Suprapubic skin (tissue), 4 donors: ENCODE results near the gene PLXNB1. TPM values are rescaled to one million over a fixed set of nuclear protein-coding genes. Genes with fewer than 3 reads are reported as not detected.
A peak's percentile ranks its signal among the peaks of the same experiment; 100 is the strongest.

Experiments used
- DNase-seq, 2 donors: peaks; one replicate each; pipeline ENCODE4 v3.0.0-alpha.2; 2019; ENCODE audit warnings: low spot score in 2 of 2
- H3K27ac ChIP-seq: fragments of 200-600 bp; sonication (generic); one replicate; pipeline ENCODE4 v1.5.1; 2019
- H3K27me3 ChIP-seq: fragments of 200-600 bp; sonication (generic); one replicate; pipeline ENCODE4 v1.5.1; 2019
- H3K36me3 ChIP-seq: fragments of 200-600 bp; sonication (generic); one replicate; pipeline ENCODE4 v1.5.1; 2019
- H3K4me1 ChIP-seq: fragments of 200-600 bp; sonication (generic); one replicate; pipeline ENCODE4 v1.5.1; 2019
- H3K4me3 ChIP-seq: fragments of 200-600 bp; sonication (generic); one replicate; pipeline ENCODE4 v1.5.1; 2019; ENCODE audit warnings: mild to moderate bottlenecking
- H3K9me3 ChIP-seq: fragments of 200-600 bp; sonication (generic); one replicate; pipeline ENCODE4 v1.5.1; 2019
- CTCF ChIP-seq, 2 donors: fragments of 200-600 bp in 1 of 2; fragments of 450-650 bp in 1 of 2; sonication (generic) in 1 of 2; IDR thresholded peaks; one replicate each; pipeline ENCODE4 v1.5.1; 2016 to 2019; ENCODE audit warnings: antibody characterized with exemption in 2 of 2, mild to moderate bottlenecking in 1 of 2, moderate library complexity in 1 of 2
- EP300 ChIP-seq: sonication (generic); formaldehyde crosslinking; IDR thresholded peaks from one replicate; pipeline ENCODE4 v1.6.1; 2017; ENCODE audit warnings: antibody characterized with exemption
- POLR2A ChIP-seq, 2 donors: fragments of 450-650 bp; IDR thresholded peaks; one replicate each; pipeline ENCODE4 v1.6.1; 2017; ENCODE audit warnings: antibody characterized with exemption in 2 of 2, mild to moderate bottlenecking in 2 of 2, moderate library complexity in 2 of 2
- POLR2AphosphoS5 ChIP-seq, 3 donors: sonication (generic); formaldehyde crosslinking; IDR thresholded peaks; one replicate each; pipeline ENCODE4 v1.6.1; 2017; ENCODE audit warnings: antibody characterized with exemption in 3 of 3
- WGBS: methylation state at CpG from one replicate; pipeline ENCODE4 v1.1.5; 2018; 5-methylcytosine and 5-hydroxymethylcytosine counted together
- total RNA-seq, 4 donors: library from RNA; depleted of rRNA; stranded (reverse); fragments of >200 nt; gene quantifications; one replicate each; pipeline ENCODE4 v1.1.0, GENCODE V29; 2016

Gene PLXNB1
- total RNA-seq, 4 donors from 2014 or later = 188 to 384 (median 220) TPM

GRCh38 chr3:48415251-48415953 is 14.5 kb downstream of the PLXNB1 start:
- 89% methylated on average over 14 of the region's 24 CpGs for WGBS
- Histone ChIP-seq H3K4me1 (peaks cover 19% of the 10 kb centered on the region), H3K36me3 (peaks cover 91% of the 10 kb centered on the region), H3K27me3 (no peaks in the 10 kb centered on the region), H3K27ac (no peak overlapping the region), H3K4me3 (no peak overlapping the region), H3K9me3 (no peaks in the 10 kb centered on the region)
- no peak for DNase-seq
- TF ChIP-seq EP300 = no peak
- no peak for TF ChIP-seq POLR2A (IDR thresholded peaks at IDR 0.05)
- TF ChIP-seq POLR2AphosphoS5 (IDR thresholded peaks at IDR 0.05) = no peak
- no peak for TF ChIP-seq CTCF (IDR thresholded peaks at IDR 0.05)

- H3K27ac ChIP-seq = no peak overlapping the region
- no peaks in the 10 kb centered on the region for H3K27me3 ChIP-seq
- 79% methylated on average over 14 of the region's 25 CpGs for WGBS
- H3K36me3 ChIP-seq = peaks cover 91% of the 10 kb centered on the region
- H3K4me1 ChIP-seq = peaks cover 19% of the 10 kb centered on the region
- no peak overlapping the region for H3K4me3 ChIP-seq
- peak; percentile 56 to 71 for DNase-seq
- no peaks in the 10 kb centered on the region for H3K9me3 ChIP-seq
- TF ChIP-seq POLR2A (IDR thresholded peaks at IDR 0.05) (no peak), CTCF (IDR thresholded peaks at IDR 0.05) (no peak), POLR2AphosphoS5 (IDR thresholded peaks at IDR 0.05) (no peak), EP300 (no peak)
Observed at GRCh38 chr3:48414376-48415250, 15.3 kb downstream of the PLXNB1 start.

GRCh38 chr3:48413611-48414010 is 16.3 kb downstream of the PLXNB1 start:
- WGBS = 76% methylated on average over 8 of the region's 14 CpGs
- TF ChIP-seq POLR2A (IDR thresholded peaks at IDR 0.05) = no peak
- no peak for TF ChIP-seq CTCF (IDR thresholded peaks at IDR 0.05)
- no peak for TF ChIP-seq POLR2AphosphoS5 (IDR thresholded peaks at IDR 0.05)
- no peak for TF ChIP-seq EP300
- H3K4me3 ChIP-seq = no peak overlapping the region
- H3K9me3 ChIP-seq = no peaks in the 10 kb centered on the region
- no peak overlapping the region for H3K27ac ChIP-seq
- H3K36me3 ChIP-seq = peaks cover 91% of the 10 kb centered on the region
- peaks cover 19% of the 10 kb centered on the region for H3K4me1 ChIP-seq
- DNase-seq = peak; percentile 60 to 76
- no peaks in the 10 kb centered on the region for H3K27me3 ChIP-seq

- Histone ChIP-seq H3K4me3 (no peak overlapping the region), H3K4me1 (peaks cover 19% of the 10 kb centered on the region), H3K27me3 (no peaks in the 10 kb centered on the region), H3K9me3 (no peaks in the 10 kb centered on the region), H3K27ac (no peak overlapping the region), H3K36me3 (peaks cover 91% of the 10 kb centered on the region)
- TF ChIP-seq CTCF (IDR thresholded peaks at IDR 0.05) (no peak), EP300 (no peak), POLR2AphosphoS5 (IDR thresholded peaks at IDR 0.05) (no peak), POLR2A (IDR thresholded peaks at IDR 0.05) (no peak)
- peak; percentile 32 to 60 for DNase-seq
- WGBS = 67% methylated on average over 8 of the region's 8 CpGs
Observed at GRCh38 chr3:48413086-48413485, 16.8 kb downstream of the PLXNB1 start.
